NCI-H82 treated with DMSO at 0.1 percent for 48 hours (cell line): ENCODE measurements around the gene LURAP1L.

ENCODE experiments used
- DNase-seq: peaks from one replicate; lab custom pipeline; 2025; ENCODE audit not compliant: unreplicated experiment; lab: John Stamatoyannopoulos, UW

LURAP1L gene

GRCh38 chr9:12776513-12777055, 1.8 kb downstream of the LURAP1L start:
- DNase-seq = no peak

GRCh38 chr9:12777121-12778022, 2.6 kb downstream of the LURAP1L start:
- no peak for DNase-seq

GRCh38 chr9:12778389-12778788, 3.6 kb downstream of the LURAP1L start:
- DNase-seq = no peak

- no peak for DNase-seq
Observed at GRCh38 chr9:12781226-12781733, 6.5 kb downstream of the LURAP1L start.

- DNase-seq = no peak
Observed at GRCh38 chr9:12783767-12784460, 9.1 kb downstream of the LURAP1L start.

GRCh38 chr9:12784461-12785259, 9.8 kb downstream of the LURAP1L start:
- no peak for DNase-seq

- no peak for DNase-seq
Observed at GRCh38 chr9:12785260-12785770, 10.5 kb downstream of the LURAP1L start.

GRCh38 chr9:12785941-12786340, 11.1 kb downstream of the LURAP1L start:
- no peak for DNase-seq

GRCh38 chr9:12790001-12790400, 15.2 kb downstream of the LURAP1L start:
- no peak for DNase-seq

- DNase-seq = no peak
Observed at GRCh38 chr9:12790883-12791282, 16.1 kb downstream of the LURAP1L start.

- DNase-seq = no peak
Observed at GRCh38 chr9:12794101-12794799, 19.4 kb downstream of the LURAP1L start.

GRCh38 chr9:12796601-12797000, 21.8 kb downstream of the LURAP1L start:
- DNase-seq = no peak

GRCh38 chr9:12797037-12797436, 22.2 kb downstream of the LURAP1L start:
- no peak for DNase-seq

- peak; percentile 25 for DNase-seq
Observed at GRCh38 chr9:12798066-12798770, 23.4 kb downstream of the LURAP1L start.

GRCh38 chr9:12801187-12801586, 26.4 kb downstream of the LURAP1L start:
- no peak for DNase-seq

- DNase-seq = no peak
Observed at GRCh38 chr9:12801663-12802062, 26.8 kb downstream of the LURAP1L start.

- no peak for DNase-seq
Observed at GRCh38 chr9:12802093-12802492, 27.3 kb downstream of the LURAP1L start.

- DNase-seq = no peak
Observed at GRCh38 chr9:12808569-12808968, 33.7 kb downstream of the LURAP1L start.

- DNase-seq = no peak
Observed at GRCh38 chr9:12809720-12810119, 34.9 kb downstream of the LURAP1L start.
